HEK293 (cell line): ENCODE results near the gene SCN8A.

ENCODE experiments used
- CTCF ChIP-seq: fragments of 450-650 bp; formaldehyde crosslinking; IDR thresholded peaks from 2 replicates; pipeline ENCODE4 v1.5.1; 2016; ENCODE audit warnings: missing biosample characterization, missing genetic modification characterization
- TSHZ1 ChIP-seq: fragments of 450-650 bp; formaldehyde crosslinking; IDR thresholded peaks from 2 replicates; pipeline ENCODE4 v1.5.1; 2016; ENCODE audit warnings: missing biosample characterization, missing genetic modification characterization, borderline replicate concordance
- YY1 ChIP-seq: fragments of 450-650 bp; formaldehyde crosslinking; IDR thresholded peaks from 2 replicates; pipeline ENCODE4 v1.5.1; 2018; ENCODE audit warnings: missing biosample characterization, missing genetic modification characterization
- ZBTB26 ChIP-seq: fragments of 450-650 bp; formaldehyde crosslinking; optimal IDR thresholded peaks from 2 replicates; pipeline ENCODE3; 2016; ENCODE audit warnings: missing biosample characterization, mild to moderate bottlenecking, missing genetic modification characterization
- ZFP3 ChIP-seq: fragments of 450-650 bp; formaldehyde crosslinking; IDR thresholded peaks from 2 replicates; pipeline ENCODE4 v1.5.1; 2016; ENCODE audit warnings: low read depth, missing biosample characterization, missing genetic modification characterization
- ZFP37 ChIP-seq: fragments of 450-650 bp; formaldehyde crosslinking; IDR thresholded peaks from 2 replicates; pipeline ENCODE4 v1.5.1; 2016; ENCODE audit warnings: missing biosample characterization, missing genetic modification characterization
- ZNF274 ChIP-seq, 2 experiments: fragments of 200-500 bp in 1 of 2; fragments of 450-650 bp in 1 of 2; sonication (Bioruptor generic) in 1 of 2; formaldehyde crosslinking in 1 of 2; IDR thresholded peaks; 2 replicates each; pipeline versions ENCODE4 v1.5.1 to v1.6.1; 2014 to 2016; ENCODE audit warnings: borderline replicate concordance in 1 of 2, inconsistent platforms in 1 of 2, low read length in 1 of 2, missing biosample characterization in 1 of 2, missing genetic modification characterization in 1 of 2
- ZNF792 ChIP-seq: fragments of 450-650 bp; formaldehyde crosslinking; IDR thresholded peaks from 2 replicates; pipeline ENCODE4 v1.5.1; 2016; ENCODE audit warnings: missing biosample characterization, missing genetic modification characterization
- ZSCAN18 ChIP-seq: fragments of 450-650 bp; formaldehyde crosslinking; IDR thresholded peaks from 2 replicates; pipeline ENCODE4 v1.5.1; 2016; ENCODE audit warnings: missing biosample characterization, missing genetic modification characterization

GRCh38 chr12:51620448-51620847, 29.4 kb downstream of the SCN8A start:
- TF ChIP-seq ZNF792 (tag by site-specific recombination) (no peak), CTCF (tag by site-specific recombination) (no peak), ZSCAN18 (tag by site-specific recombination) (no peak), YY1 (tag by site-specific recombination) (no peak), ZFP37 (tag by site-specific recombination) (no peak), TSHZ1 (tag by site-specific recombination) (no peak), ZNF274 (IDR thresholded peaks at IDR 0.05; ENCODE audit: low read length) (no peak), ZNF274 (tag by site-specific recombination; IDR thresholded peaks at IDR 0.05; ENCODE audit: borderline replicate concordance) (no peak), ZFP3 (no peak), ZBTB26 (tag by site-specific recombination) (no peak)
